Uterus (tissue), 4 donors: ENCODE results near the gene NDUFS1. TPM values are rescaled to one million over a fixed set of nuclear protein-coding genes. Genes with fewer than 3 reads are reported as not detected.
"Not testable (repeated sequence)": the region's sequence is repeated elsewhere in the genome, so short reads cannot be mapped to it uniquely, and the experiment has no call there.

Experiments used
- DNase-seq, 2 donors: peaks; one replicate each; pipeline ENCODE4 v3.0.0-alpha.2; 2019 to 2020
- H3K27ac ChIP-seq, 2 donors: fragments of 200-600 bp; sonication (generic); 1 replicate in 1 of 2; 2 replicates in 1 of 2; pipeline ENCODE4 v1.5.1; 2016 to 2018
- H3K27me3 ChIP-seq, 2 donors: fragments of 200-600 bp; sonication (generic); one replicate each; pipeline ENCODE4 v1.5.1; 2018 to 2019; ENCODE audit warnings: control low read depth in 1 of 2
- H3K36me3 ChIP-seq, 2 donors: fragments of 200-600 bp; sonication (generic); one replicate each; pipeline ENCODE4 v1.5.1; 2019; ENCODE audit warnings: control low read depth in 1 of 2
- H3K4me1 ChIP-seq, 2 donors: fragments of 200-600 bp; sonication (generic); one replicate each; pipeline ENCODE4 v1.5.1; 2018 to 2019; ENCODE audit warnings: control low read depth in 1 of 2
- H3K4me3 ChIP-seq, 2 donors: fragments of 200-600 bp; sonication (generic); 1 replicate in 1 of 2; 2 replicates in 1 of 2; pipeline ENCODE4 v1.5.1; 2018 to 2019; ENCODE audit warnings: mild to moderate bottlenecking in 1 of 2
- H3K9me3 ChIP-seq, 2 donors: fragments of 200-600 bp; sonication (generic); one replicate each; pipeline ENCODE4 v1.5.1; 2019; ENCODE audit warnings: control low read depth in 1 of 2
- POLR2A ChIP-seq, 2 donors: fragments of 450-650 bp; IDR thresholded peaks; one replicate each; pipeline ENCODE4 v1.6.1; 2016; ENCODE audit warnings: antibody characterized with exemption in 2 of 2, mild to moderate bottlenecking in 1 of 2, moderate library complexity in 1 of 2
- intact Hi-C: fragments of 100-400 bp; cut with DNase I; formaldehyde crosslinking; loops from one replicate; pipeline ENCODE4 v1.15.1; 2023; ENCODE audit warnings: low total_unique reads
- total RNA-seq, 4 donors: library from RNA; depleted of rRNA in 3 of 4; stranded (reverse); fragments of >200 nt in 3 of 4; gene quantifications; one replicate each; pipeline versions ENCODE4 v1.1.0 to v1.2.4, GENCODE V29; 2014 to 2023
- TF ChIP-seq, protein P1 (sequence below), 4 experiments: fragments of 200-600 bp in 2 of 4; fragments of 450-650 bp in 2 of 4; sonication (generic) in 2 of 4; IDR thresholded peaks; one replicate each; pipeline ENCODE4 v1.5.1; 2016 to 2019; ENCODE audit warnings: antibody characterized with exemption in 4 of 4, mild to moderate bottlenecking in 2 of 4, moderate library complexity in 1 of 4
- donor health status: DM: yes; HTN: yes; CAD: no.

Gene NDUFS1
- total RNA-seq, 4 donors from 2014 or later, result 25.6 to 164 (median 56.6) TPM

DNA sequence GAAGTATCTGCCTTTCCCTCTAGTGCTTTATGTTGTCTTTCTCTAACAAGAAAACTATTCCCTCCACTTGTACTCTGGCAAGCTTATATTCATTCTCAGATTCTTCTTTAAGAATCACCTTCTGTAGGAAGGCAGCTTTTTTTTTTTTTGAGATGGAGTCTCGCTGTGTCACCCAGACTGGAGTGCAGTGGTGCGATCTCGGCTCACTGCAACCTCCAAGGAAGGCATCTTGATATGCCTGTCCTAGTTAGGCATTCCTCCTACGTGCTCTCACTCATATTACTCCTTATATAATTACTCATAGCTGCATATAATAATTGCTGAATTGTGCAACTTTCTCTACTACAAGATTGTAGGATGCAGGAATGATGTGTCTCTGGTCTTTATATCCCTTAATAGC is 15.8 kb downstream of the NDUFS1 start:
- no peak overlapping the region for H3K27ac ChIP-seq
- no peak for DNase-seq
- H3K4me3 ChIP-seq, result no peak overlapping the region
- H3K4me1 ChIP-seq, result no peaks in the 10 kb centered on the region
- H3K36me3 ChIP-seq, result no peaks in the 10 kb centered on the region
- H3K9me3 ChIP-seq, result no peaks in the 10 kb centered on the region
- TF ChIP-seq POLR2A (IDR thresholded peaks at IDR 0.05), result no peak
- TF ChIP-seq, protein P1, sequence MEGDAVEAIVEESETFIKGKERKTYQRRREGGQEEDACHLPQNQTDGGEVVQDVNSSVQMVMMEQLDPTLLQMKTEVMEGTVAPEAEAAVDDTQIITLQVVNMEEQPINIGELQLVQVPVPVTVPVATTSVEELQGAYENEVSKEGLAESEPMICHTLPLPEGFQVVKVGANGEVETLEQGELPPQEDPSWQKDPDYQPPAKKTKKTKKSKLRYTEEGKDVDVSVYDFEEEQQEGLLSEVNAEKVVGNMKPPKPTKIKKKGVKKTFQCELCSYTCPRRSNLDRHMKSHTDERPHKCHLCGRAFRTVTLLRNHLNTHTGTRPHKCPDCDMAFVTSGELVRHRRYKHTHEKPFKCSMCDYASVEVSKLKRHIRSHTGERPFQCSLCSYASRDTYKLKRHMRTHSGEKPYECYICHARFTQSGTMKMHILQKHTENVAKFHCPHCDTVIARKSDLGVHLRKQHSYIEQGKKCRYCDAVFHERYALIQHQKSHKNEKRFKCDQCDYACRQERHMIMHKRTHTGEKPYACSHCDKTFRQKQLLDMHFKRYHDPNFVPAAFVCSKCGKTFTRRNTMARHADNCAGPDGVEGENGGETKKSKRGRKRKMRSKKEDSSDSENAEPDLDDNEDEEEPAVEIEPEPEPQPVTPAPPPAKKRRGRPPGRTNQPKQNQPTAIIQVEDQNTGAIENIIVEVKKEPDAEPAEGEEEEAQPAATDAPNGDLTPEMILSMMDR (IDR thresholded peaks at IDR 0.05), result no peak
- no peaks in the 10 kb centered on the region for H3K27me3 ChIP-seq
- intact Hi-C loops, result no loop called here

- DNase-seq, result no peak
- TF ChIP-seq, protein P1 (IDR thresholded peaks at IDR 0.05), result no peak
- TF ChIP-seq POLR2A (IDR thresholded peaks at IDR 0.05), result no peak
- Histone ChIP-seq H3K4me3 (no peak overlapping the region), H3K9me3 (no peaks in the 10 kb centered on the region), H3K27ac (no peak overlapping the region), H3K4me1 (no peaks in the 10 kb centered on the region), H3K36me3 (no peaks in the 10 kb centered on the region), H3K27me3 (no peaks in the 10 kb centered on the region)
- intact Hi-C loops, result no loop called here
Observed at GRCh38 chr2:206127656-206128055, 31.6 kb downstream of the NDUFS1 start.

- intact Hi-C loops, result no loop called here
- Histone ChIP-seq H3K27me3 (no peaks in the 10 kb centered on the region), H3K9me3 (peaks cover 0 to 4% of the 10 kb centered on the region in 2 donors), H3K4me1 (no peaks in the 10 kb centered on the region), H3K36me3 (no peaks in the 10 kb centered on the region), H3K4me3 (no peak overlapping the region), H3K27ac (no peak overlapping the region)
- TF ChIP-seq, protein P1 (IDR thresholded peaks at IDR 0.05), result no peak
- TF ChIP-seq POLR2A (IDR thresholded peaks at IDR 0.05), result no peak
- DNase-seq, result no peak
Observed at GRCh38 chr2:206125901-206126300, 33.3 kb downstream of the NDUFS1 start.

DNA sequence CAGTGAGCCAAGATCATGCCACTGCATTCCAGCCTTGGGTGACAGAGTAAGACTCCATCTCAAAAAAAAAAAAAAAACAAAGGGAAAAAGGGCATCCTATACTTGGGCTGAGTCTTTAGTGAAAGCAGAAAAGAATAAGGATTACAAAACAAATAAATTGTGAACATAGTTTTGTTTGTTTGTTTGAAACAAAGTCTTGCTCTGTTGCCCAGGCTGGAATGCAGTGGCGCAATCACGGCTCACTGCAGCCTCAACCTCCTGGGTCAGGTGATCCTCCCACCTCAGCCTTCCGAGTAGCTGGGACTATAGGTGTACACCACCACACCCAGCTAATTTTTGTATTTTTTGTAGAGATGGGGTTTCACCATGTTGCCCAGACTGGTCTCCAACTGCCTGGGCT is 36.7 kb downstream of the NDUFS1 start:
- H3K36me3 ChIP-seq, H3K4me1 ChIP-seq, H3K4me3 ChIP-seq, intact Hi-C loops, H3K9me3 ChIP-seq, DNase-seq, H3K27me3 ChIP-seq, H3K27ac ChIP-seq: not testable (repeated sequence)

GRCh38 chr2:206116278-206116677 is 43.0 kb downstream of the NDUFS1 start:
- no peak overlapping the region for H3K27ac ChIP-seq
- H3K27me3 ChIP-seq, result no peaks in the 10 kb centered on the region
- no peak overlapping the region for H3K4me3 ChIP-seq
- DNase-seq, result no peak
- H3K9me3 ChIP-seq, result peaks cover 0 to 9% of the 10 kb centered on the region in 2 donors
- TF ChIP-seq, protein P1 (IDR thresholded peaks at IDR 0.05), result no peak
- H3K36me3 ChIP-seq, result no peaks in the 10 kb centered on the region
- H3K4me1 ChIP-seq, result no peaks in the 10 kb centered on the region
- intact Hi-C loops, result no loop called here

- H3K4me1 ChIP-seq, result no peaks in the 10 kb centered on the region
- intact Hi-C loops, result no loop called here
- H3K9me3 ChIP-seq, result no peaks in the 10 kb centered on the region
- H3K27ac ChIP-seq, result no peak overlapping the region
- H3K4me3 ChIP-seq, result no peak overlapping the region
- H3K36me3 ChIP-seq, result no peaks in the 10 kb centered on the region
- no peaks in the 10 kb centered on the region for H3K27me3 ChIP-seq
- TF ChIP-seq, protein P1 (IDR thresholded peaks at IDR 0.05), result no peak
- TF ChIP-seq POLR2A (IDR thresholded peaks at IDR 0.05), result no peak
- no peak for DNase-seq
Observed at GRCh38 chr2:206115026-206115578, 44.1 kb downstream of the NDUFS1 start.
